Right ventricle myocardium superior (tissue), 1 donor: ENCODE results near the gene DDIAS. TPM values are rescaled to one million over a fixed set of nuclear protein-coding genes. Genes with fewer than 3 reads are reported as not detected.

Source experiments
- ATAC-seq: fragments of 200-7000 bp; cut with Tn5 transposase; one replicate; pipeline ENCODE4 v1.9.1; 2020; ENCODE audit warnings: mild to moderate bottlenecking; ENCODE audit not compliant: poor library complexity
- DNase-seq: peaks from one replicate; pipeline ENCODE4 v3.0.0-alpha.2; 2020
- intact Hi-C: fragments of 100-400 bp; cut with DNase I; formaldehyde crosslinking; loops from one replicate; pipeline ENCODE4 v1.11.2; 2022
- total RNA-seq: library from RNA; stranded (reverse); fragmentation: NEBNext Ultra II Directional; extraction: Animal tissue kit (Norgen Biotek cat#: 25700); gene quantifications from one replicate; pipeline ENCODE4 v1.2.1, GENCODE V29; 2021
- donor health status: DM: no; HTN: yes; CAD: no; lungs with severe emphysema.

The DDIAS gene
- total RNA-seq, 1 donor from 2014 or later, result 0.89 TPM

GRCh38 chr11:82883853-82884252, 17.7 kb upstream of the DDIAS start:
- ATAC-seq (peak; percentile 73), DNase-seq (no peak)
- intact Hi-C loops, result no loop called here

GRCh38 chr11:82889133-82890001, 12.2 kb upstream of the DDIAS start:
- DNase-seq (no peak), ATAC-seq (peak; percentile 66)
- intact Hi-C loops, result no loop called here

GRCh38 chr11:82890002-82890341, 11.6 kb upstream of the DDIAS start:
- intact Hi-C loops, result no loop called here
- no peak for ATAC-seq

GRCh38 chr11:82890936-82891335, 10.6 kb upstream of the DDIAS start:
- DNase-seq, result no peak
- intact Hi-C loops, result no loop called here
- no peak for ATAC-seq

More at GRCh38 chr11:82890002-82890341, 11.6 kb upstream of the DDIAS start:
- no peak for DNase-seq

- ATAC-seq (no peak), DNase-seq (no peak)
- intact Hi-C loops, result no loop called here
Measured at GRCh38 chr11:82892611-82893169, 8.8 kb upstream of the DDIAS start.

- ATAC-seq, result no peak
- intact Hi-C loops, result no loop called here
- no peak for DNase-seq
Measured at GRCh38 chr11:82895437-82896091, 6.0 kb upstream of the DDIAS start.

DNA sequence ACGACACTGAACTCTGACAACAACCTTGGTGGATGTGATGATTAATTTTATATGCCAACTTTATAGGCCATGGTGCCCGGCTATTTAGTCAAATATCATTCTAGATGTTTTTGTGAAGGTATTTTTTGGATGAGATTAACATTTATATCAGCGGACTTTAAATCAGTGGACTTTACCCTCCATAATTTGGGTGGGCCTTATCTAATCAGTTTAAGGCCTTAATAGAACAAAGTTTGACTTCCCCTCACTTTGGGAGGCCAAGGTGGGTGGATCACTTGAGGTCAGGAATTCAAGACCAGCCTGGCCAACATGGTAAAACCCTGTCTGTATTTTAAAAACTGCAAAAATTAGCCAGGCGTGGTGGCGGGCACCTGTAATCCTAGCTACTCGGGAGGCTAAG, 5.4 kb upstream of the DDIAS start:
- intact Hi-C loops, result no loop called here
- no peak for DNase-seq
- no peak for ATAC-seq

GRCh38 chr11:82898241-82898640, 3.3 kb upstream of the DDIAS start:
- DNase-seq (no peak), ATAC-seq (no peak)
- intact Hi-C loops, result no loop called here

GRCh38 chr11:82899186-82899820, 2.2 kb upstream of the DDIAS start:
- ATAC-seq (no peak), DNase-seq (no peak)
- intact Hi-C loops, result no loop called here

GRCh38 chr11:82899957-82900276, 1.6 kb upstream of the DDIAS start:
- DNase-seq, result no peak
- intact Hi-C loops, result loop anchor here (10.0 kb wide), 1 partner anchor 255 kb away; the partner anchor contains the start of gene PCF11
- no peak for ATAC-seq

DNA sequence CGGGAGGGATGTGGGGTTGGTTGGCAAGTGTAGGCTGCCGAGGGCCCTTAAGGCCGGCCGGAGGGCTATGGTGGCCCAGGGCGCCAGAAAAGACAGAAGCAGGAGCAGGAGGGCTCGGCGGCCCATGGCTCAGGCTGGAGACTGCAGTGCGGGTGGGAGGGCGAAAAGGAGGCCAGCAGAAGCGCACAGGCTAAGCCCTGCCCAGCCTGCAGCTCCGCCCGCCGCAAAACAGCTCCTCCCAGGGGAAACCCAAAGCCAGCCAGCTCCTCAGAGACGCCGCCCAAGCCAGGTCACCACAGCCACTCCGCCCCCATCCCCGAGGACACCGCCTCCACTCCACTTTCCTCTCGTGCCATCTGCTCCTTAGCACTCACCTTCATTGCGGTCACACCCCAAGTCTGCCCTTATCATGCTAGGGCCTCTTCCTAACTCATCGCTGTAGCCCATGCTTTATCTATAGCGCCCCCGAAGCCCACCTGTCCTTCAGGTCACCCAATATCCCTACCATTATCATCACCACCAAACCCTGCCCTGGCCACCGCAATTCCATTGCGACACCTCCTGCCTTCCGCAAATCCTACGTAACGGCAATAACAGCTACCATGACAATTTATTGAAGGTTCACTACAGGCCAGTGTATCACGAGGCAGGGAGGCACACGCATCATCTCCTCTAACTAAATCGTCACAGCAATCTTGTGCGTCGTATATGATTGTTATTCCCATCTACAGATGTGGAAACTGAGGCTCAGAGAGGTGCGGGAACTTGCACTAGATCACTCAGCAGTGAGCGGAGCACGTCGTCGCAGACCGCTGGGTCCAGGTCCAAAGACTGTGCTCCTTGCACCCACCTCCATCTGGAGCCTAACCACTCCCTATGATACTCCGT, 1.0 kb upstream of the DDIAS start, which contains the start of gene PRCP:
PRCP (minus strand) TSS at position 154 of the 888 bp plus-strand sequence; CDS start at position 126, 28 bp downstream.
- intact Hi-C loops, result loop anchor here (10.0 kb wide), 1 partner anchor 254 kb away; the partner anchor contains the start of gene PCF11
- ATAC-seq (peak; percentile 96), DNase-seq (peak; percentile 95)

DNA sequence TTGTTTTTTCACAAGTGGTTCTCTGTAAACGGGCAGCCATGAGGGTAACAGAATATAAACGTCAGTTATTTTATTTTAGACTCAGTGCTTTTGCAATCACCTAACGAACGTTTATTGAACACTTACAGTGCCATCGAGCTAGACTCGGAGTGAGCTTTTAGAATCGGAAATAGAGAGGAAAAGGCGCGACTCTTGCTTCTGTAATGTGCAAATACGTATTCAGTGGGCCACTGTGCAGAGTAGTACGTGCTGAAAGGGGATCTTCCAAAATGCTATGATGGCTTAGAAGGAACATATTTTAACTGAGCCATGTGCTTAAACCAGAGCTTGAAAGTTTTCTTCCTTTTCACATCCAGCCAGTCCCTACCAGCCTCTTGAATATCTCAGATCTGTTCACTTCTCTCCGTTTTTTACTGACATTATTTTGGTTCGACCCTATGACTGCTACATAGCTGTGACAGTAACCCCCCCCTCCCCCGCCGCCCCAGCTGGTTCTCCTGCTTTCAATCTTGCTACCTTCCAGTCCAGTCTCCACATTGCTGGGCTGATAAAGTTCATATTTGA, 468 bp downstream of the DDIAS start:
- ATAC-seq (no peak), DNase-seq (no peak)
- intact Hi-C loops, result loop anchor here (10.0 kb wide), 1 partner anchor 253 kb away; the partner anchor contains the start of gene PCF11

- intact Hi-C loops, result loop anchor here (10.0 kb wide), 1 partner anchor 252 kb away; the partner anchor contains the start of gene PCF11
- DNase-seq (no peak), ATAC-seq (no peak)
Measured at GRCh38 chr11:82902880-82903279, 1.3 kb downstream of the DDIAS start.

DNA sequence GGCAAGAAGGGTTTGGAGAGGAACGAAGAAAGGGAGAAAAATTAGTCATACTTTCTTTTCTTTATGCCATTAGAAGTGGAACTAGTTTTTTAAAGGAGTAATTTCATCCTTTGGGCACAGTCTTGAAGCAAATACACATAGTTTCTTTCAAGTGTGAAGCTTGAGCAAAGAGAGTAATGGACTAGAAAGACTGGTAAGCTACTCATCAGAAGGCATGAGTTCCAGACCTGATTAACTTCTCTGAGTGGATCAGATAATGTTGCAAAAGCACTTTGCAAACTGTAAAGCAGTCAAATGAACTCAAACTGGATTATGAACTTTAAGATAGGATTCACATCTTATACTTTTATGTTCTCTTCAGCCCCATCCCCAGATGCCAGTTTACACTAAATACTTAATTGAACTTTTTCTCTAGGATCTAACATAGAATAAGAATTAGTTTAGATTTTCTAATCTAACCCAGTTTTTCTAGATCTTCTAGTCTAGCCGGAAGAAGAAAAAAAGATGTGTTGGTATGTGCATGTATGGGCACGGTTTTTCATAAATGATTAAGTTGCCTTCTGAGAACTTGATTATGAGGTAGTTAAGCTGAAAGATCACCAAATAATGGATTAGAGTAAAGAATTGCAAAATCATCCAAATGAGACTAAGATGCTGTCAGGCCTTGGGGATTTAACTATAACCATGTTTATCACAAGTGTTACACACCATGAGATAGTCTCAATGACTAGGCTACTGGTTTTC, 2.5 kb downstream of the DDIAS start:
- ATAC-seq (no peak), DNase-seq (no peak)
- intact Hi-C loops, result loop anchor here (10.0 kb wide), 1 partner anchor 251 kb away; the partner anchor contains the start of gene PCF11

DNA sequence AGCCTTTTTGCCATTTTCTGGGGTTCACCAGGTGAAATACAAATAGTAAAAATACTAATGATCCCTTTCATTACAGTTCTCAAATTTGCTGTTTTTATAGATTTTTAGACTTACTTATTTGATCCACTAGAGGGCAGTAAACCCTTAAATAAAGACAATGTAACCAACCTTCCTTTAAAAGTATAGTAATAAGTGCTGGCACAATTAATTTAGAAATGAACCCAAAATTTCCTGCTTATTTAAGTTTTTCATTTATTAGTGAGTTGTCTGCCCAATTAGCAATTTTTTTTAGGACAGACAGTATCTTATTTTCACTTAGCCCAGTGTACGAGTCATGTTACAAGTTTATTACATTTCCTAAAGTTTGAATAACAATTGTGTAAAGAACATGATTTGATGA, 4.7 kb downstream of the DDIAS start:
- DNase-seq (no peak), ATAC-seq (no peak)
- intact Hi-C loops, result loop anchor here (10.0 kb wide), 1 partner anchor 249 kb away; the partner anchor contains the start of gene PCF11

DNA sequence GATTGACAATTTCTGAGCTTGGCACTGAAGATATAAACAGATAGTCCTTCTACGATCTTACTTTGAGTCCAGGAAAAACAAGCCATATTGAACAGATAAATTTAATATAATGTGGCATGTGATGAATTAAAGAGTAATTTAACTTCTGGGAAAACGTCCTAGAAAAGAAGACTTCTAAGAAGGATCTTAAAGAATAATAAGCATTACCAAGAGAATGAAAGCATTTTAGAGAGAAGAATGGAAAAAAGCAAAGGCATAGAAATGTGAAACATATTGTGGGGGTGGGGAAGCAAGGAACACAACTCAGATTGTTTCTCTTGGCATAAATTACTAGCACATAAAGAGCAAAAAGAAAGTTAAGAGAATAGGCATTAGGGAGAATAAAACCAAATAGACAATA, 5.4 kb downstream of the DDIAS start:
- intact Hi-C loops, result loop anchor here (10.0 kb wide), 1 partner anchor 248 kb away; the partner anchor contains the start of gene PCF11
- ATAC-seq, result no peak
- no peak for DNase-seq

DNA sequence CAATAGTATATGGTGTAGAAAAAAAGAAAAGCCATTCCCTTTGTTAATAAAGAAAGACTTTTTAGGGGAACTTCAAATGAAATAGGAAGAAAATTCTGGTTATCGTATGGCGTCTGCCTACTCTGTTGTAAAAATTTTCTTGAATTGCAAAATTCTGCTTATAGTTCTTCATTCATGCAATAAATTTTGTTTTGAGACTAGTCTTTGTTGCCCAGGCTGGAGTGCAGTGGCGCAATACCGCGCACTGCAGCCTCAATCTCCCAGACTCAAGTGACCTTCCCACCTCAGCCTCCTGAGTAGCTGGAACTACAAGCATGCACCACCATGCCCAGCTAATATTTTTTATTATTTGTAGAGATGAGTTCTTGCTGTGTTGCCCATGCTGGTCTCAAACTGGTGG, 5.8 kb downstream of the DDIAS start:
- intact Hi-C loops, result loop anchor here (10.0 kb wide), 1 partner anchor 247 kb away; the partner anchor contains the start of gene PCF11
- no peak for DNase-seq
- ATAC-seq, result no peak
